GM21529 (cell line): ENCODE data around the gene COL8A1.
"Not testable (repeated sequence)": the region's sequence is repeated elsewhere in the genome, so short reads cannot be mapped to it uniquely, and the experiment has no call there.

ENCODE experiments used
- ATAC-seq: cut with Tn5 transposase; IDR thresholded peaks from one replicate; pipeline ENCODE4 v1.9.1; 2021; ENCODE audit not compliant: unreplicated experiment

COL8A1 gene

DNA sequence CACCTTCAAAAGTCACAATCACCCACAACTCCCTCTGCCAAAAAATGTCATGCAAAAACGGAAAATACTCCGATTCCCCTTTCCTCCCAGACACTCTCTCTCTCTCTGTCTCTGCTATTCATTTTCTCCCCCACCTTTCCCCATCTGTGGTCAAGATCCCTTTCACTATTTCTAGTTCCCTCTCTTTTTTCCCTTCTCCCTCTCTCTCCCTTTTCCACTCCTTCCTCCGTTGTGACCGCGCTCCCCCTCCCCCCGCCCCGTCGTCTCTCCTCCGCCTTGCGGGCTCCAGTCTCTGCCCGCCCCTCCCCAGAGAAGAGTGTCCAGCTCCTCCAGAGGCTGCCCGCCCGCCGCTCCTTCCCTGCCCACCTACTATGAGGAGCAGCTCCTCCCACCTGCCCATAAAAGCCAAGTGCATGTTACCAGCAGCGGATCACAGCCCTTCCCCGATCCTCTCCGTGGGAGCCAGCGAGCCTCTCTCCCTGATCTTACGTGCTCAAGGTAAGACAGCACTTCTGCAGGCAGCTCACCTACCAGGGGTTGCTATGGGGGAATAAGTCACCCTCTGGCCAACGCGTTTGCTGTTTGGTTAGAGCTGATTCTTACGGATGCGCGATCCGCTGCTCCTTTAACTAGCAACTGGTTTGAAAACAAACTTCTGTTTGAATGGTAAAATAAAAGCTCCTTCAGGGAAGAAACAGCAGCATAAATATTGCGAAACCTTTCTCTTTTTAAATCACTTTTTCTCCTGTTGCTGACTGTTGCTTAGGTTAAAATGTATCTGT, at the start of gene COL8A1:
COL8A1 (plus strand) TSS at position 428 of the 782 bp plus-strand sequence. CDS start 152,089 bp downstream, outside the sequence.
- ATAC-seq, result no peak

DNA sequence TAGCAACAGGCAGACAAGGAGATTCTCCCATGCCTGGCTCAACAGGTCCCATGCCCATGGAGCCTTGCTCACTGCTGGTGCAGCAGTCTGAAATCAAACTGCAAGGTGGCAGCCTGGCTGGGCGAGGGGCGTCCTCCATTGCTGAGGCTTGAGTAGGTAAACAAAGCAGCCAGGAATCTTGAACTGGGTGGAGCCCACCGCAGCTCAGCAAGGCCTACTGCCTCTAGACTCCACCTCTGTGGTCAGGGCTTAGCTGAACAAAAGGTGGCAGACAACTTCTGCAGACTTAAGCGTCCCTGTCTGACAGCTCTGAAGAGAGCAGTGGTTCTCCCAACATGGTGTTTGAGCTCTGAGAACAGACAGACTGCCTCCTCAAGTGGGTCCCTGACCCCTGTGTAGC, 49.2 kb upstream of the COL8A1 start:
- not testable (repeated sequence) for ATAC-seq

DNA sequence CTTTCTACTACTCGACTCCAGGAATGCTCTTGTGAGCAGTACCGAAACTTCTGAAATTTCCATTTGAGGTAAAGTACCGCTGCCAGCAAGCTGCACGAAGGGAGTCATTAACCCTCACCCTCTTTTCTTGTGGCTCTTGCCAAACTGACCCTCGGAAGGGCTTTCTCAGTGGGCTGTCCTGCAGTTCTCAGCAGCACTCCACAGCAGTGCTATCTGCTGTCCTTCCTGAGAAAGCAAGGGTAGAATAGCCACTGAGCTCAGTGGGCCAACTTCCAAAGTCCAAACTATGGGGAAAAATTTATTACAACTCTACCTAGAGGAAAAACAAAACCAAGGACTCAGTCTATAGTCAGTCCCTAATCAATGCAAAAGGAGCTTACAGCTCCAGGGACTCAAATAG, 38.5 kb upstream of the COL8A1 start:
- no peak for ATAC-seq

DNA sequence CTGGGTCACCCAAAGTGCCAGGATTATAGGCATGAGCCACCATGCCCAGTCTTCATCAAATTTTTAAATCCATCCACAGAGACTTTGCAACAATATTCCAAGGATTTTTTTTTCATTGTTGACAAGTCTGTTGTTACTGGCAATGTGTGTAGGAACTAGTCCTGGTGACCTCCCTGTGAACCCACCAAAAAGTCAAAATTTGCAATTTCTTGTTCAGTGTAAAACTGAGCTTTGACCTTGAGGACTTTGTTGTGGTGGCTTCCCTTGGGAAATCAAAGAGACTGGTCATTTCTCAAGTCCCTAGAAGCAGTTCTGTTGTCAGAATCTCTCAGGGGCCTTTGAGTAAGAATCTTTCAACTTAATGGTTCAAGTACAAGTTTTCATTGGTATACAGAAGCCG, 36.9 kb upstream of the COL8A1 start:
- no peak for ATAC-seq

DNA sequence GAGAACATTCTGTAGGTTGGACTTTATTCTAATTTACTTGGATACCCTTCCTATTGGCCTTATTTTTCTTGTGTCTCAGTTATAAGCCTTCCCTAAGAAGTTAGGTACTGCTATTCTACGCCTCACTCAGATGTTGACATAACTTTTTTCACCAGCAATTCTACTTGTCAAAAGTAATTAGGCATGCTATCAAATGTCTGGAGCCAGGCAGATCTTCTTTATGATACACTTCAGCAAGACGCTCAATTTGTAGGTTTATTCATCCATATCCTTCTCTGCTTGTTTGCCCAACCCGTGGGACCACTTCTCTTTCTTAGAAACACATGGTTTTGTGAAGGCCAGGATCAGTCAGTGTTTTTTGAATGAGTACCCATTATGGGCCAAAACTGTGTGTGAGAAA, 36.2 kb upstream of the COL8A1 start:
- no peak for ATAC-seq

DNA sequence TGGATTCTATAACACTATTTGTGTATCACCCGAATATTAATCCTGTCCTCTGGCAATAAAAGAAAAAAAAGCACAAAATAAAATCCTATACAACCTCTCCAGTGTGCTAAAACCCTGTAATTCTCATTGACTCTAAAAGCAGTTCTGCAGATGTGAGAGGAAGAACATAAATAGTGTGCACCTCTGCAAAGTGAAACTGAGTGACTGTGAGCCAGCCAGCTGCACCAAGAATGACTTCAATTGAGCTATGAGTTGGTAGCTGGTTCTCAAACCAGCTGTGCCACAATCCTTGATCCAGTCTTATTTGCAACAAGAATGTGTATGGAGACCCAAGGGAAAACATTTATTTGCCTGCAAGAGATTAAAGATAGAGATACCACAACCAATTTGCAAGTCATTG, 31.2 kb upstream of the COL8A1 start:
- no peak for ATAC-seq

DNA sequence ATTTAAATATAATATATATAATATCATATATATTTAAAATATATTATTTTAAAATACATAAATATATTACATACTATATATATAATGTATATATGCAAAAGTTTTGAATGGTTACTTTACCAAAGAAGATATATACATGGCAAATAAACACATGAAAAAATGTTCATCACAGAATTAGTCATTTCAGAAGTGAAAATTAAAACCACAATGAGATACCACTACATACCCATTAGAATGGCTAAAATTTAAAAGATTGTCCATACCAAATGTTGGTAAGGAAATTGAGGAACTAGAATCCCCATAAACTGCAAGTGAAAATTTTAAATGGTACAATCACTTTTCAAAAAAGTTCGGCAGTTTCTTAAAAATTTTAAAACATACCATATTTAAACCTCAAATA, 23.6 kb upstream of the COL8A1 start:
- no peak for ATAC-seq

DNA sequence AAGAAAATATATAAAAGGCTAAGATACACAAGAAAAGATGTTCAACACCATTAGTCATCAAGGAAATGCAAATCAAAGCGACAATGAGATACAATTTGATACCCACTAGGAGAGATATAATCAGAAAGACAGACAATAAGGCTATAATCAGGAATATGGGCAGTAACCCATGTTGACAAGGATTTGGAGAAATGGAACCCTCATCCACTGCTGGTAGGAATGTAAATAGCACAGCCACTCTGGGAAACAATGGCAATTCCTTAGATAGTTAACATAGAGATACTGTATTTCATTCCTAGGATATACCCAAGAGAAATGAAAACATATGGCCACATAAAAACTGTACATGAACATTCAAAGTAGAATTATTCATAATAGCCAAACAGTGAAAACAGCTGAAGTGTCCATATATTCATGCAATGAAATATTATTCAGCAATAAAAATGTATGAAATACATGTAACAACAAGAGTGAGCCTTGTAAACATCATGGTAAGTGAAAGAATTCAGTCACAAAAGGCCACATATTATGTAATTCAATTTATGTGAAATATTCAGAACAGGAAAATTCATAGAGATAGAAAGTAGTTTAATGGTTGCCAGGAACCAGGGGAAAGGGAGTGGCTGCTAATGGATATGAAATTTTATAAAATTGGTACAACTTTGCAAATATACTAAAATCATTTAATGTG, 18.2 kb upstream of the COL8A1 start:
- no peak for ATAC-seq

DNA sequence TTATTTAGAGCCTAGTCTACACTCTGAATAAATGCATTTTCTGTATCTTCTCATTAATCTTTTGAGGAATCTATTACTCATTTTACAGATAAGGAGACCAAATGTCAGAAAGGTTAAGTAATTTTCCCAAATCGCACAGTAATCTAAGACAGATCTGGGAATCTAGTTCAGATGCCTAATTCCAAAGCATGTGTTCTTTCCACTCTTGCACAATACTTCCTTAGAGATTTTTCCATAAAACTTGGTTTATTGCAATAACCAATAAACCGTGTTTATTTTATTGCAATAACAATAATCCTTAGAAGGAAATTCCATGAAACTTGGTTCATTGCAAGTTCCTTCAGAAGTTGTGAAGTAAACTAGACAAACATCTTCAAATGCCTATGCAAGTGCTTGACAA, 17.4 kb upstream of the COL8A1 start:
- ATAC-seq, result no peak

DNA sequence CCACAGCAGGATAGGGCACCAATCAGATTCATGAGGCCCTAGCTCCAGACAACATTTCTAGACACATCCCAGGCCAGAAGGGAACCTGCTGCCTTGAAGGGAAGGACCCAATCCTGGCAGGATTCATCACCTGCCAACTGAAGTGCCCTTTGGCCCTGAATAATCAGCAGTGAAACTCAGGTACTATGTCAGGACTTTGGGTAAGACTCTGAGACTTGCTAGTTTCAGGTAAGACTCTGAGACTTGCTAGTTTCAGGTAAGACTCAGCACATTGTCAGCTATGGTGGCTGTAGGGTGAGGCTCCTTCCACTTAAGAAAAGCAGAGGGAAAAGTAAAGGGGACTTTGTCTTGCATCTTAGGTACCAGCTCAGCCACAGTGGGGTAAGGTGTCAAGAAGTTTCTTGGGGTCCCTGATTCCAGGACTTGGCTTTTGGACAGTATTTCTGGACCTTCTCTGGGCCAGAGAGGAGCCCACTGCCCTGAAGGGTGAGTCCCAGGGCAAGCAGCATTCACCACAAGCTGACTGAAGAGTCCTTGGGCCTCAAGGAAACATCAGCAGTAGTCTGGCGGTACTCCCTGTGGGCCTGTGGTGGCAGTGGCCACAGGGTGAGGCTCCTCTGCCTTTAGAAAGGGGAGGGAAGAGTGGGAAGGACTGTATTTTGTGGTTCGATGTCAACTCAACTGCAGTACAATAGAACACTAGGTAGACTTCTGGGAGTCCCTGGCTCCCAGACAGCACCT, 13.7 kb upstream of the COL8A1 start:
- peak; percentile 42 for ATAC-seq

DNA sequence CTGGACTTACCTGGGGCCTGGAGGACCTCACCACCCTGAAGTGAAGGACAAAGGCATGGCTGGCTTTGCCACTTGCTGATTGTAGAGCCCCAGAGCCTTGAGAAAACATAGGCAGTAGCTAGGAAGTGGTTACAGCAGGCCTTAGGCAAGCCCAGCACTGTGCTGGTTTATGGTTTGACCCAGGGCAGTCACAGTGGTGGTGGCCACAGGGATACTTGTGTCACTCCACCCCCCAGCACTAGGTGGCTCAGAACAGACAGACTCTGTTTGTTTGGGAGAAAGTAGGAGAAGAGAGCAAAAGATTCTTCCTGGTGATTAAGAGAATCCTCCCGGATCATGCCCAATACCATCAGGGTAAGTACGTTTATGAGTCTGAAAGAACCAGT, 13.2 kb upstream of the COL8A1 start:
- ATAC-seq, result no peak

DNA sequence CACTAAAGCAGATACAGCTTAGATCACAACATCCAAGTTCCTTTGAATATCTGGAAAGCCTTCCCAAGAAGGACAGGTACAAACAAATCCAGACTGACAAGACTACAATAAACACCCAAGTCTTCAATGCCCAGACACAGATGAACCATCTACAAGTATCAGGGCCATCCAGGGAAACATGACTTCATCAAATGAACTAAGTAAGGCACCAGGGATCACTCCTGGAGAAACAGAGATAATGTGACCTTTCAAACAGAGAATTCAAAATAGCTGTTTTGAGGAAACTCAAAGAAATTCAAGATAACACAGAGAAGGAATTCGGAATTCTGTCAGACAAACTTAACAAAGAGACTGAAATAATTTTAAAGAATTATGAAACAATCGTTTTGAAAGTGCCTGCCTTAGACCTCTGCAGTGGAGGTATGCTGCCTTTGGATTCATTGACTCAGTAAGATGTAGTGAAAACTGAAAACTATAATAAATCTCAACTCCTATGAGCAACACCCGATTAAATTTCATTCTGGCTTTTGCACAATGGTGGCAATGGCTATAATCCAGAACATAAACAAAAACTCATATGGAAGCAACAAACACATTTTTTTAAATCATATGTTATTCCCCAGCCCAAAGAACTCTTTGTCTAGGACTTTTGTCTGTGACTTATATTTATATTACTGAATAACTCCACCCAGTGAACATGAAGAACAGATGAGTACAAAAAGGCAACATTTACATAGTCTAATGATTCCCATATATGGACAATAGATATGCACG, 12.6 kb upstream of the COL8A1 start:
- ATAC-seq, result no peak

DNA sequence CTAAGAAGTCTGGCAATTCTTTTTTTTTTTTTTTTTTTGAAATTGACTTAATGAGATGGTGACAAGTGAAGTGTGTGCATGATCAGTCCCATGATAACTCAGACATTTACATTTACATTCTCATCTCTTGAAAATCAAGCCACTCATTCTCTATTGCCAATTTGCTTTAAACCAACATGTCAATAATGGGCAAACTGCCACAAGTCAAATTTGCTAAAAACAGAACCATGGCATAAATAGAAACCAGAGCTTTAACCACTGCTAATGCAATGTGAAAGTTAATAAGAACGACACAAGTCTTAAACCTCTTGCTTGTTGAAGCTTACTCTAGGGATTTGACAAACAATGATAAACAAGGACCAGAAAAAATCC, 12.0 kb upstream of the COL8A1 start:
- ATAC-seq, result peak; percentile 62

DNA sequence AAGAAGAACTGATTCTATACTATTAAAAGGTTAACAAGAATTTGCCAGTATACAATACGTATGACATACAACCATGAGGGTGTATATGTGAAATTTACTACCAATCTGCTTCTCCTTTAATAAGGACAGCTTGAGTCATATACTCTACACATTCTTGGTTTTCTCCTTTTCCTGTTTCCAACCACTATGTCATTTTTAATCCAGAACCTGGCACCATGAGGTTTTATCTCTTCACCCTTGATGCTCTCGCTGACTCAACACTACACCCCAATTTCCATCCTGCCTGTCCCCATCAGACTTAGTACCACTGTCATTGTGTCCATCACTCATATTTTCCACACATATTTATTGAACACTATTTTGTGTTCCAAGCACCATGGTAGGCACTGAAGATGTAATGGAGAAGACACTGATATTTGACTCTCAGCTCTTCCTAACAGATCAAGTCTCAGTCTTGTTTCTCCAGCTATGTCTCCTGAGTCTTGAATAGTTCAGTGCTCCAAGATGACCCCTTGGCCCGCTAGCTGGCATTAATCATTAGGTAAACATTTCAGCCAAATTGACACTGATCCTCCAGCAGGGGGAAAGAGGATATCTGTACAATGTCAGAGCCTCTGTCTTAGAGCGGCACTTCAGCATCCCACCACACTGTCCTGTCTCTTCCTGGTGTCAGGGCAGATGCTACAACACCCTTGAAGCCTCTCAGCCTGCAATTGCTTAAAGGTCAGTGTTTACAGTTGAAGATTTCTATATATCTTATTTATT, 11.2 kb upstream of the COL8A1 start:
- ATAC-seq, result no peak

DNA sequence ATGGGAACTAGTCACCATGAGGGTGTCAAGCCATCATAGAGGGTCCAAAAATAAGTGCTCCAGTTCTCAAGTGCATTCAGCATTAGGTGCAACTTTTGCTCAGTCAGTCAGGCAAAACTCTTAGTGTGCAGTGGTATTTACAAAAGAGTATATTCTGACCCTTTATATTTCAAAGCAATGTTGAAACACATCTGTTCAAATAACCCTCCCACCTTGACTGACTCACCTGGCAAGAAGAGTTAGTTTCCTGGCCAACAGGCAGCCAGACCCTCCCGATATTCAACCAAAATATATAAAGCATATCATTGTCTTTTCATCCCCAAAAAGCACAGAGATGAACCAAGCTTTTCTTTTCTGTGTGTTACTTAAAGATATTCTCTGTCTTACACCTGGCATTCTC, 7.6 kb upstream of the COL8A1 start:
- no peak for ATAC-seq

DNA sequence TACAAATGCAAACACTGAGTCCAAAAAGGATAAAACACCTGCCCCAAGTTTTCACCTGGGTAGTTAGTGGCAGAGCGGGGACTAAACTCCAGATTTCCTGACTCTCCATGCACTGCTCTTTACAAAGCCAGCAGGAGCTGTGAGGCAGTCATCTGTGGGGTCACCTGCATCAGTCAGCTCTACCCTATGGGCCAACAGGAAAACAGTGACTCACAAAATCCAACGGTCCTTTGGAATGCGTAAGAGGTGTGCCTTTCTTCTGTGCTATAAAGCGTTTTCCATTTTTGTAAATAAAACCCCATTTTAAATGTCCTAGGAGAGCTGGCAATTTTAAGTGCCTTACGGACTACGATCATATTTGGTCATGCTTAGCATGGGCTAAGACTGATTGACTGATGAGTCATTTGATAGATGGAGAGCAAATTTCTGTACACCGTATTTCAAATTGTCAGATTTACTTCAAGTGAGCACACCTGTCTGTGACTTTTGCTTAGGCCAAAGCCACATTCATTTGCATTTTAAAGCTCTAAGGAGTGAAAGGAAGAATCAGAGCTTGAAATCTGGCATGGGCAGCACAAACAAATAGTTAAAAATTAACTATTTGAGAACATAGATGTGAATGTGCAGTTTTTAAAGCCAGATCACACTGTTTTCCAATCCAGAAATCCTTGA, 4.4 kb upstream of the COL8A1 start:
- ATAC-seq, result peak; percentile 59

DNA sequence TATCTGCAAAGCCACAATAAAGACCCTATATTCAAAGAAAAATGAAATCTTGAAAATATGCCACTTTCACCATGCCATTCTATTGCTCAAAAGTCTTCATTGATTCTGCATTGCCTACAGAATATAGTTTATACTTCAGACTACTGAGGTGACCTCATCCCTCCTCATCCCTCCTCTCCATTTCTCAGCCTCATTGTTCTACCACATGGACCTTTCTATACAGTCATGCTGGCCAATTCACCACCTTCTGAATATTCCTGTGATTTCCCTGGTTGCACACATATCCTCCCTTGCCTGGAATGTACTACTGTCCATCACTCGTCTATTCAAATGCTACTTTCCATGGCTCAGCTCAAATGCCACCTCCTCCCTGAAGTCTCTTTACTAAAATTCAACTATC, 3.5 kb upstream of the COL8A1 start:
- no peak for ATAC-seq

DNA sequence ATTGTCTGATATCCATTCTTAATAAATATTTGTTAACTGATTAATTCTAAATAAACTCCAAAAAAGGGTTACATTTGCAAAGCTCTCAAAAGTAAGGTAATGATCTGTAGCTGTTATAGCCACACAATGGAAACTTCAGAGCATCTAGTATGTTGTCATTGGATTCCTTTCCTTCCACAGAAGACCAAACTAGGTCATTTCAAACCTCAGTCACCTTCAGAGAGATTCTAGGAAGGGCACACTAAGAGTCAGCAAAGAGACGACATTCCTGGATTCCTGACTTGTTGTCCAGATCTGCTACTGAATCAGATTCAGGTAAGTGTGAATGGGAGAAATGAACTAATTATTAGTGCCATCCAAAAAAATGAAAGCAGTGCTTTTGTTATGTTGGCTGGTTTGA, 3.0 kb upstream of the COL8A1 start:
- ATAC-seq, result no peak

DNA sequence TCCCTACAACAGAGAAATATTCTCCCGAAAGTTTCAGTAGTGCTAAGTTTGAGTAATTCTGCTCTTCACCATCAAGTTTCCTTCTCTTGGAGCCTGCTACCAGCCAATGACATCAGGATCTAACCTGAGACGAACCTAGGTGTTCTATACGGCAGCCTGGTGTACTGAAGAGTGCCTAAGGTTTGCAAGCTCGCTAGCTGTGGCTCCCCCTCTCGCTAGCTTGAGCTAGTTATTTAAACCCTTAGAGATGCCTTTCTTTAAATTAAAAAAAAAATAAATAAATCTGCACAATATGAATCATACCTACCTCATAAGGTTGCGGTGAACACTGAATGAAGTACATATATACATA, 1.4 kb upstream of the COL8A1 start:
- ATAC-seq, result no peak
